ENCODE data around the gene ADCY2.

ADCY2 gene

DNA sequence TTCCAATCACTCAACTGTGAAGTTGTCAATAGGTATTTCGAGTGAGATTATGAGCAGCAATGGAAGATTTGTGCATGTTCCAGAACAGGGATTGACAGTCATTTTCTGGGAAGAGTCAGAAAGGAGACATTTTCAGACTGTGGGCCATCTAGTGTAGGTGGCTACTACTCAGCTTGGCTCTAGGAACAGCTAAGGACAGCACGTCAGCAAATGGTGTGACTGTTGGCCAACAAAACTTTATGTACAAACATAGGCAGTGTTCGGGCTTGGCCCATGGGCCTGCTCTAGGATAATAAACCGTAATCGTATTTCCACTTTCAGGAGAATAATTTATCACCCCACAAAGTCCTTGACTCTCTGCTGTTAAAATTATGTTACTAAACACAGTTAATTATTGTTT is 143.6 kb downstream of the ADCY2 start:
- no peak for TF ChIP-seq CTCF (conservative IDR thresholded peaks at IDR 0.05; ENCODE audit: low read depth, low read length)
- Histone ChIP-seq H3K9ac (no peak overlapping the region), H3K27me3 (ENCODE audit: insufficient read depth, low read depth) (no peaks in the 10 kb centered on the region), H3K4me2 (no peak overlapping the region), H3K4me1 (ENCODE audit: low read depth, poor library complexity, severe bottlenecking) (no peaks in the 10 kb centered on the region), H2AFZ (ENCODE audit: low read depth) (no peak overlapping the region), H3K79me2 (ENCODE audit: insufficient read depth, low read depth) (no peaks in the 10 kb centered on the region), H3K27ac (no peak overlapping the region), H3K36me3 (ENCODE audit: insufficient read depth) (no peaks in the 10 kb centered on the region), H3K4me3 (IDR thresholded peaks at IDR 0.05; ENCODE audit: insufficient read depth, low read depth, low read length) (no peak overlapping the region), H4K20me1 (ENCODE audit: insufficient read depth) (no peaks in the 10 kb centered on the region)

DNA sequence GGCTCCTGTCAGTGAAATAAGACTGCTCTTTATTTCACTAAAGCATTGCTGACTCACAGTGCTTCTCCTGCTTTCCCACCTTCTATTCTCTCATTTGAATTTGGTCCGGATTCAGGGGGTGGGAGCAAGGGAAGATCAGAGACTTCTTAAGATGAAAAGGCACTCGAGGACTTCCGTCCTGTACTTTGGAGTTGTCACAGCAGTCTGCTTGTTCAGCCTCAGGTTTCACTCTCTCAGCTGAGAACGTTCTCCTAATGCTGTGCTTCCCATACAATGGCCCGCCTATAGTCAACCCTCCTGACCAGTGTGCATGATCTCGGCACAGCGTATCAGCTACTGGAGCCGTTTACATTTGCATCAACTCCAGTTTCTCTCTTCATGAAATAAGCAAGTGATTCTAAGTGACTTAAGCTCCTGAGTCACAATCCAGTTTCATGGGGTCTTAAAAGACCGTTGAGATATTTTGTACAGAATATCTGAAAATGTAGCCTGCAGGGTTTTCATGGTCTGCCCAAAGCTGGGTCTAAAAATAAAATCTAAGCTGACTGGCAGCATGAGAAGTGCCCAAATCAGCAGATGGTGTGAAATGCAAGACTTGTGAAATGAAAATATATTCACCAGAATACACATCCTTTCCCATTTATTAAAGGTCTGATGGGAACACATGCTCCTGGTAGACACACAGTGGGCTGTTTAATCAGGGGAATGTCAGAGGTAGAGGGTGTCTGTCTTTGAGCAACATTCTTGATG is 145.0 kb downstream of the ADCY2 start:
- H3K27ac ChIP-seq: no peak overlapping the region

GRCh38 chr5:7541898-7542297 is 146.0 kb downstream of the ADCY2 start:
- Histone ChIP-seq H4K20me1 (ENCODE audit: insufficient read depth) (no peaks in the 10 kb centered on the region), H3K36me3 (ENCODE audit: insufficient read depth) (no peaks in the 10 kb centered on the region), H3K4me3 (IDR thresholded peaks at IDR 0.05; ENCODE audit: insufficient read depth, low read depth, low read length) (no peak overlapping the region), H3K4me1 (ENCODE audit: low read depth, poor library complexity, severe bottlenecking) (no peaks in the 10 kb centered on the region), H2AFZ (ENCODE audit: low read depth) (no peak overlapping the region), H3K79me2 (ENCODE audit: insufficient read depth, low read depth) (no peaks in the 10 kb centered on the region), H3K27ac (no peak overlapping the region), H3K9ac (no peak overlapping the region), H3K4me2 (no peak overlapping the region), H3K27me3 (ENCODE audit: insufficient read depth, low read depth) (no peaks in the 10 kb centered on the region)
- TF ChIP-seq CTCF (conservative IDR thresholded peaks at IDR 0.05; ENCODE audit: low read depth, low read length): no peak

More for the DNA sequence above, 145.0 kb downstream of the ADCY2 start:
- Histone ChIP-seq H3K79me2 (ENCODE audit: insufficient read depth, low read depth) (no peaks in the 10 kb centered on the region), H3K4me1 (ENCODE audit: low read depth, poor library complexity, severe bottlenecking) (no peaks in the 10 kb centered on the region), H3K27me3 (ENCODE audit: insufficient read depth, low read depth) (no peaks in the 10 kb centered on the region), H2AFZ (ENCODE audit: low read depth) (no peak overlapping the region), H3K36me3 (ENCODE audit: insufficient read depth) (no peaks in the 10 kb centered on the region), H4K20me1 (ENCODE audit: insufficient read depth) (no peaks in the 10 kb centered on the region), H3K4me2 (no peak overlapping the region), H3K4me3 (IDR thresholded peaks at IDR 0.05; ENCODE audit: insufficient read depth, low read depth, low read length) (no peak overlapping the region), H3K9ac (no peak overlapping the region)
- no peak for TF ChIP-seq CTCF (conservative IDR thresholded peaks at IDR 0.05; ENCODE audit: low read depth, low read length)

- no peak for TF ChIP-seq CTCF (conservative IDR thresholded peaks at IDR 0.05; ENCODE audit: low read depth, low read length)
- Histone ChIP-seq H3K4me2 (no peak overlapping the region), H4K20me1 (ENCODE audit: insufficient read depth) (no peaks in the 10 kb centered on the region), H3K79me2 (ENCODE audit: insufficient read depth, low read depth) (no peaks in the 10 kb centered on the region), H2AFZ (ENCODE audit: low read depth) (no peak overlapping the region), H3K27me3 (ENCODE audit: insufficient read depth, low read depth) (no peaks in the 10 kb centered on the region), H3K9ac (no peak overlapping the region), H3K4me3 (IDR thresholded peaks at IDR 0.05; ENCODE audit: insufficient read depth, low read depth, low read length) (no peak overlapping the region), H3K27ac (no peak overlapping the region), H3K36me3 (ENCODE audit: insufficient read depth) (no peaks in the 10 kb centered on the region), H3K4me1 (ENCODE audit: low read depth, poor library complexity, severe bottlenecking) (no peaks in the 10 kb centered on the region)
Measured at GRCh38 chr5:7546555-7546954, 150.6 kb downstream of the ADCY2 start.

All from KMS-11 (cell line).